GM18907 (cell line): ENCODE data around the gene ING1.
A peak's percentile ranks its signal among the peaks of the same experiment; 100 is the strongest.
"Not testable (repeated sequence)": the region's sequence is repeated elsewhere in the genome, so short reads cannot be mapped to it uniquely, and the experiment has no call there.

ENCODE experiments used
- ATAC-seq: cut with Tn5 transposase; IDR thresholded peaks from one replicate; pipeline ENCODE4 v1.9.1; 2021; ENCODE audit warnings: mild to moderate bottlenecking, moderate library complexity; ENCODE audit not compliant: unreplicated experiment

Gene ING1

DNA sequence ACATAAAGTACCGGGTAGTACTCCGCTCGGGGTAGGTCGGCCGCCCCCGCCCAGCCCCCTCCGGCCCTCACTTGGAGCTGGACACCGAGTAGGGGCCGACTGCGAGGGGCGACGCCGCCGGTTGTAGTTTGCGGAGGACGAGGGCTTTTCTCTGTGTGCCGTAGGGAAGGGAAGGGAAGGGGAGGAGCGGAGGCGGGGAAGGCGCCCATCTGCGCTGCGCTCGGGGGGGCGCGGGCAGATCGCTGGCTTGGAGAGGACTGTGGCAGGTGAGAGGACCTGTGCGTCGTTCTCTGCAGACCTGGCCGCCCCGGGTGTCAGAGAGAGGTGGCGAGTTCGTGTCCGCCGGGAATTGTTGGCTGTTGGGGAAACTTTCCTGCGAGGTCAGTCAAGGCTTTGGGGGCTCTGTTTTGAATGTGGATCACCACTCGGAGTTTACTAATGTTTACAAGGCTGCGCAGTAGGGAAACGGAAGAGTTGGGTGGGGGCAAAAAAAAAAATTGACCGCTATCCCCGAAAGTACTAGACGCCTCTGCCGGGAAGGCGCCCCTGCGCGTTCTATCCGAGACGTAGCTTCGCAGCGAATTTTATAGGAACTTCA is 1.4 kb downstream of the ING1 start:
- ATAC-seq: no peak

DNA sequence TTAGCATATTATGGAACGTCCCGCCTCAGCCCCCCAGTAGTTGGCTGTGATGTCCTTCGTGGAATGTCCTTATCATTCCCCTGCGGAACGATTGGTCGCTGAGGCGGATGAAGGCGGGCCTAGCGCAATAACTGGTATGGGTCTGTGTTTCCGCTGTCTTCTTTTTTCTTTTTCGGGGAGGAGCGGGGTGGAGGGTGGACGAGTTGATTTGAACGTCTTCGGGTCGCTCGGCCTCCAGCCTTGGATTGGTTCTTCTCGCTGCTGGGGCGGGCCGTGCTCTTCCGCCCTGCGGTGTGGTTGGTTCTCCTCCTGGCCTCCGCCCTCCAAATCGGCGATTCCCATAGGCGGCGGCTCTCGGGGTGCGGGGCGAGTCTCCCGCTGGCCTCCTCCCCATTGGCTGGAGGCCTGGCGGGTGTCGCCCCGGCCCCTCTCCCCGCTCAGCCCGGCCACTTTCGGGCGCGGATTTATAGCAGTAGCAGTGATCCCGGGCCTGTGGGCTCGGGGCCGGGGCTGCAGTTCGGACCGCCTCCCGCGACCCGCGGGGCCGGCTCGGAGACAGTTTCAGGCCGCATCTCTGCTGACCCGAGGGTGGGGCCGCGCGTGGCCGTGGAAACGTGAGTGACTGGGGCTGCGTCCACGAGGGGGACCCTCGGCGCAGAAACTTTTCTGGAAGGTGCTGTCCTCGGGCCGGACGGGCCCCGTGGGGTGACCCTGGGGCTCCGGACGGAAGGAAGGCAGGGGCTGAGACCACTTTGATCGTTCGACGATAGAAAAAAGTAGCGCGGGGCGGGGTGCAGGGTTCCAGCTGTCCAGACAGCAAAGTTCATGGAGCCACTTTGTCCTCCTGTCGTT is 2.1 kb downstream of the ING1 start:
- ATAC-seq: peak; percentile 64

DNA sequence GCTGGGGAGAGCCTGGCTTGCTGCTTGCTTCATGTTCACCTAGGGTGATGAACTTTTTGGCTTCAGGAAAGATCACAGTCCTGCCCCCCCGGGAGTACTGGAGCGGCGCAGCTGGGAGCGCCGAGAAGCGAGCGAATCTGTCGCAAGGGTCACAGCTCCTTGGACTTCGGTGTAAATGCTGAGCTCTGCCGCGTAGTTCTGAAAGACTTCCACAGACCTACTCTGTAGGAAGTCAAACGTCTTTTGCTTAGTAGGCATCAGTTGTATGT is 2.7 kb downstream of the ING1 start:
- ATAC-seq: no peak

DNA sequence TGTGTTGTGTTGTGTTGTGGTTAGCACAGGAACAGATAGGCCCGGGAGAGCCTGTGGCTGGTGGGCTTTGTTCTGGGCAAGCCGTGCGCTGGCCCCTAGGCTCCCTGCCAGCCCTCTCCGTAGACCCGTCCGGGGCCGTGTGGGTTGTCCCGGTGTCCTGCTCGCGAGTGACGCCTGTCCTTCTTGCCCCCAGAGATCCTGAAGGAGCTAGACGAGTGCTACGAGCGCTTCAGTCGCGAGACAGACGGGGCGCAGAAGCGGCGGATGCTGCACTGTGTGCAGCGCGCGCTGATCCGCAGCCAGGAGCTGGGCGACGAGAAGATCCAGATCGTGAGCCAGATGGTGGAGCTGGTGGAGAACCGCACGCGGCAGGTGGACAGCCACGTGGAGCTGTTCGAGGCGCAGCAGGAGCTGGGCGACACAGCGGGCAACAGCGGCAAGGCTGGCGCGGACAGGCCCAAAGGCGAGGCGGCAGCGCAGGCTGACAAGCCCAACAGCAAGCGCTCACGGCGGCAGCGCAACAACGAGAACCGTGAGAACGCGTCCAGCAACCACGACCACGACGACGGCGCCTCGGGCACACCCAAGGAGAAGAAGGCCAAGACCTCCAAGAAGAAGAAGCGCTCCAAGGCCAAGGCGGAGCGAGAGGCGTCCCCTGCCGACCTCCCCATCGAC is 5.7 kb downstream of the ING1 start:
- no peak for ATAC-seq

DNA sequence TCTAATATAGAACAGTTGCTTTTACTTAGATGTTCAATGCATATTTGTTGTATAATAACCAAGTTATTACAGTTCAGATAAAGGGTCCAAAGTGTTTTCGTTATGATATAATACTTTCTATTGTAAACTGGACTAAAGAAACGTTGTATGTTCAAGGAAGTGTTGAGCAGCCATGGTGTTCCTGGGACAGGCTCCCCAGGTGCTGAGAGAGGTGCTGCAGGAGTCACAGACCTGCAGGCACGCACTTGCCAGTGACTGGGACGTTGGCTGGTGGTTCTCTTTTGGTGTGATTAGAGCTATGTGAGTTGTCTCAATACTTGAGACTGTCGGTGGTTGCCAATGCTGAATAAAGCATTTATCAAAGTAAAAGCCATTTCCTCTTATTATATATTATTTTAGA is 9.5 kb downstream of the ING1 start:
- ATAC-seq: no peak

- ATAC-seq: no peak
Measured at GRCh38 chr13:110723598-110723997, 10.1 kb downstream of the ING1 start.

- not testable (repeated sequence) for ATAC-seq
Measured at GRCh38 chr13:110726153-110726552, 12.7 kb downstream of the ING1 start.

DNA sequence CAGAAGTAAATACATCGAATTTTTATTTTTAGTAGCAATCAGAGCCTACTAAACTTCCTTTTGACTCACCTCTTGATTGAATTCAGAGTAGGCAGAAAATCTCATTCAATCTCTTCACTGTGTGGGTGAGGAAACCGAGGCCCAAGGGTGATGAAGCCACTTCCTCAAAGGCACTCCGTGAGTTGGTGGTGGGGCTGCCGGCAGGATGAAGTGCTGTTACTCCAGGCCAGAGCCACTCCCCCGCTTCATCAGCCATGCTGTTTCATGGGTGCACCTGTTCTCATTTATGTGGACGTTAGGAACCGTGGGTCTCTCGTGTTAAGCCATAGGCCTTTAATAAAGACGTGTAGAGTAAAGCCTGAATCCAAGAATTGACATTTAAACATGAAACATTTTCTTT is 13.2 kb downstream of the ING1 start:
- no peak for ATAC-seq

DNA sequence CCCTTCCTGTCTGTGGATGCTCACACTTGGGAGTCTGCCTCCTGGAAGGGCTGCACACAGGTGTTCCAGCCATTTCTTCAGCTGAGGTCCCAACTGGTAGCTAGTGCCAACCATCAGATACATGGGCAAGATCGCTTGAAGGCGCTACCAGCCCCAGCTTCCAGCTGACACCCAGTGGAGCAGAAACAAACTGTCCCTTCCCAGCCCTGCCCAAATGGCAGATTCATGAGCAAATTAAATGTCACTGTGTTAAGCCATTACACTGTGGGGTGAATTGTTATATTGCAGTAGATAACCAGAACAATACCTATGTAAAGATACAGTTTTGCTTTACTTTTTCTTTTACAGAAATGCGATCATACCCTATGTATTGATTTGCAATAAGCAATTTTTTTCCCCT is 17.6 kb downstream of the ING1 start:
- ATAC-seq: no peak

GRCh38 chr13:110734561-110734960 is 21.1 kb downstream of the ING1 start:
- no peak for ATAC-seq

- no peak for ATAC-seq
Measured at GRCh38 chr13:110737555-110737954, 24.1 kb downstream of the ING1 start.

- no peak for ATAC-seq
Measured at GRCh38 chr13:110743687-110744086, 30.2 kb downstream of the ING1 start.

DNA sequence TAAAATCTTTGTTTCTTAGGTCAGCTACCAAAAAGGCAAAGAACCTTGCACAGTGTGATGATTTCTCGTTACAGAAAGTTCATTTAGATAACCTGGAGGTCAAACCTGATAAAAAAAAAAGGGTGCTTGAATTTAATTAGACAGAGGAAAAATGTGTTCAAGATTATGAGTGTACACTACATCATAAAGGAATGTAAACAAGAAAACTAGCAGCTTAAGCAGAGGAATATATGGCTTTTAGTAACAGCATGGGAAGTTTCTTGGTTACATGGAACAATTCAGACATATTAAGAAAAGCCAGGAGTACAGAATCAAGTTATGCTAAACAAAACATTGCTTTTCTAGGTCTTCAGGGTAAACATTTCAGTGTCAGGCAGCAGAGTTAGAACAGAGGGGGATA is 32.9 kb downstream of the ING1 start:
- no peak for ATAC-seq

DNA sequence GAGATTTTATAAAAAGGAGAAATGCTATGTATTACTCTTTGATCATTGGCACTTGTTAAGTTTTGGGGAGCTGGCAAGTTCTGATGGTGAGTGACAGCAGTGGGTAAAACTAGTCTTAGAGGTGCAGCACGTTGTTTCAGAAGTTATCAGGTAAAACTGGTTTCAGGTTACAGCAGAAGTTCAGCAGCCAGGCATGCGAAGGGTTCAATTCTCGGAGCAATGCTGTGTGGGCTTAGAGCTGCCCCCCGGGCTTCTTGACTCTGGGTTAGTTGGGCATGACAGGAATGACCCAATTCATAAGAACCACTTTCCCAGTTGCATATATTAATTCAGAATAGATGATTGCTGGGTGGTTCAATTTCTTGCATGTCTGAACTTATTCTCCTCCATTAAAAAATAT is 34.8 kb downstream of the ING1 start:
- ATAC-seq: no peak

DNA sequence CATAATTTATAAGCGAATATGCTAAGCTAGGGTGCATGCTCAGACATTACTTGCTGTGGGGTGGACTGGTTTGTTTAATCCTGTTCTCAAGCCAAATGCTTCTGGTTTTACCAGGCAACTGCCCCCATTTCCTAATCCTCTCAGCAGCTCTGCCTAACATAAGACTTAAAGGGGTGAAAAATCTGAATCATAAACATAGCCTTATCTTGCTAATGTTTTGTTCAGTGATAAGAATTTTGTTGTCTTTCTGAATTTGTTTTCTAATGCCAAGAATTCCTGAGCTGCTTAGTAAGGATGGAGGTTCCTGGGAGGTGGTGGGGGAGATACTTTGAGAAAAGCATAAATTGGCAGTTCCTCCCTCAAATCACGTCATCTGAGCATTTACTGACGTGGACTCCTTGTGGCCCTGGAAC is 42.7 kb downstream of the ING1 start:
- no peak for ATAC-seq

DNA sequence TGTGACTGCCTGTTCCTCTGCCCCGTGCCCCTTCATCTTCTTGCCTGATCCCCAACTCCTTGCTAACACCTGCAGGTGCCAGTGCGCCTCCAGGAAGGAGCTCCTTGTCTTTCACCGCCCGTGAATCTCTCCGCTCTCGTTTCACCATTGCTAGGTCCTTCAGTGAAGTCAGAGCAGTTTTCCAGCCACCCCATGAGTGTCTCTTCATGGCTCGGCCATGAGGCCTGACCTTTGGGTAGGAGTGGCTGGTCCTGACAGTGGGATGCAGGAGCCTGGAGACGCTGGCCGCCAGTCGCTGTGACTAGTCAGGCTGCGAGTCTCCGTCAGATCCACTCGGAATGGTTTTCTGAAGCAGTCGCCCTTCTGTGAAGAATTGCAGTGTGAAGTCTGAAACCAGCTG is 43.8 kb downstream of the ING1 start:
- no peak for ATAC-seq

DNA sequence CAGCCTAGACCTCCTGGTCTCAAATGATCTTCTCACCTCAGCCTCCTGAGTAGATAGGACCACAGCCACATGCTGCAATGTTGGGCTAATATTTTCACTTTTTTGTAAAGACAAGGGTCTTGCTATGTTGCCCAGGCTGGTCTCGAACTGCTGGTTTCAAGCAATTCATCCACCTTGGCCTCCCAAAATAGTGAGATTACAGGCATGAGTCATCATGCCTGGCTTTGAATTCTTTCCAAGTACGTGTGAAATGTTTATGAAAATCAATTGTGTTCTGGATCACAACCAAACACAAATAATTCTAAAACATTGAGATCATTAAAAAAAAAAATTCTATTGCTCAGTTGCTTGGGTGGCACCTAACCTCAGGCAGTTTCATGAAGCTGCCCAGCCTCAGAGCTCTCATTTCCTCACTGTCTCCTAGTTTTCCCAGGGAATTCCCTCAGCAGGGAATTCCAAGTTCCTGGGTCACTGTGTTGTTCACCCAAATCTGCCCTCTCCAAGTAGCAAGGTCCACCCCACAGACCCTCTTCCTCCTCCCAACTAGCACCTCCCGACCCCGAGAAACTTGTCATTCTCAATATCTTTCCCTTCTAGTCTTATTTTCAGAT is 44.8 kb downstream of the ING1 start:
- no peak for ATAC-seq

DNA sequence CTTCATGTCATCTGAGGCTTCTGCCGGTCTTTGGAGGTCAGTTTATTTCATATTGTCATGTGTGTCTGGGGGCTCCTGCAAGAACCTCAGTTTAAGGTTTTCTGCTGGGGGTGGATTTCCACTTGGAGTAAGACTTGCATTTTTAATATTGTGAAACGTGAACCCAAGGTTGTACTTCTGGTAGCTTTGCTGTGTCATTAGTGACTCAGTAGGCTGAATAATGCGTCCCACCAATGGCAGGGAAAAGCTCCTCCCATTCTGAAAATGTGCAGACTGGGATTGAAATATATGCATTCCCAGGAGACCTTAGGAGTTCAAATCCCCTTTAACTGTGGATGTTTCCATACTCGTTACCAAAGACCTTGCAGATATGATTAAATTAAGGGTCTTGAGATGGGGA is 46.2 kb downstream of the ING1 start:
- no peak for ATAC-seq

DNA sequence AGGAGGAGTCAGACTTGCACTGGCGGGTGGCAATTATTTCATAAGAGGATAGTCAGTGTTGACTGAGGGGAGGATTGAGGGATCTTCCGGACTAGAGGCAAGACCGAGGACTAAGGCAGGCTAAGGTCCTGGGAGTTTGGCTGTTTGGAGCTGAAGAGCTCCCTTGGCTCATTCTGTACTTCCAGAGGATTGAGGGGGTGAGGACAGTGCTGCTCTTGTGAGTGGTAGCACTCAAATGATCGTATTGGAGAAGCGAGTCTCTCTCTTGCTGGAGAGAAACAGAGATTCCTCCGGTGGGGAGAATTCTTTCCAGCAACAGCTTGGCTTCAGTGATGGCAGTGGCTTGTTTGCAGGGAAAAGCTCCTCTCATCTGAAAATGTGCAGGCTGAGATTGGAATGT is 47.1 kb downstream of the ING1 start:
- ATAC-seq: no peak

GRCh38 chr13:110766671-110767430 is 53.4 kb downstream of the ING1 start:
- ATAC-seq: no peak

- no peak for ATAC-seq
Measured at GRCh38 chr13:110767476-110767875, 54.0 kb downstream of the ING1 start.
